NCI-H748 treated with DMSO at 0.1 percent for 48 hours (cell line): Measurements from ENCODE around the gene SOWAHD.
A peak's percentile ranks its signal among the peaks of the same experiment; 100 is the strongest.
"Not testable (repeated sequence)": the region's sequence is repeated elsewhere in the genome, so short reads cannot be mapped to it uniquely, and the experiment has no call there.

ENCODE experiments used
- DNase-seq: peaks from one replicate; lab custom pipeline; 2025; lab: John Stamatoyannopoulos, UW

The SOWAHD gene

GRCh38 chrX:119758731-119759247 lies 401 bp downstream of the SOWAHD start:
- peak; percentile 33 for DNase-seq

- no peak for DNase-seq
Observed at GRCh38 chrX:119759248-119759766, 919 bp downstream of the SOWAHD start.

GRCh38 chrX:119760026-119760877 lies 1.9 kb downstream of the SOWAHD start:
- DNase-seq = no peak

GRCh38 chrX:119762718-119763117 lies 4.3 kb downstream of the SOWAHD start:
- DNase-seq = no peak

GRCh38 chrX:119763181-119763580 lies 4.8 kb downstream of the SOWAHD start:
- DNase-seq = no peak

- no peak for DNase-seq
Observed at GRCh38 chrX:119763836-119764387, 5.5 kb downstream of the SOWAHD start.

GRCh38 chrX:119768436-119768835 lies 10.0 kb downstream of the SOWAHD start:
- DNase-seq = not testable (repeated sequence)

- DNase-seq = not testable (repeated sequence)
Observed at GRCh38 chrX:119769388-119769787, 11.0 kb downstream of the SOWAHD start.

- DNase-seq = no peak
Observed at GRCh38 chrX:119775517-119776238, 17.3 kb downstream of the SOWAHD start.

GRCh38 chrX:119778829-119779228 lies 20.4 kb downstream of the SOWAHD start:
- DNase-seq = no peak

- no peak for DNase-seq
Observed at GRCh38 chrX:119783026-119783425, 24.6 kb downstream of the SOWAHD start.

- DNase-seq = no peak
Observed at GRCh38 chrX:119784747-119785446, 26.5 kb downstream of the SOWAHD start.

- DNase-seq = peak; percentile 45
Observed at GRCh38 chrX:119790977-119791436, 32.6 kb downstream of the SOWAHD start.

- DNase-seq = peak; percentile 86
Observed at GRCh38 chrX:119791437-119792231, 33.2 kb downstream of the SOWAHD start, which contains the start of gene RPL39. Gene RPL39, minus strand, starts transcription at chrX:119791630. Its CDS starts 54 bp downstream, at chrX:119791576.

- no peak for DNase-seq
Observed at GRCh38 chrX:119801253-119802221, 43.1 kb downstream of the SOWAHD start.

GRCh38 chrX:119802546-119802945 lies 44.2 kb downstream of the SOWAHD start:
- DNase-seq = no peak

- not testable (repeated sequence) for DNase-seq
Observed at GRCh38 chrX:119808461-119808860, 50.1 kb downstream of the SOWAHD start.

- DNase-seq = no peak
Observed at GRCh38 chrX:119809185-119809666, 50.8 kb downstream of the SOWAHD start.
